ENCODE measurements around the gene C6orf163.

The C6orf163 gene

GRCh38 chr6:87357479-87358196 lies 13.0 kb downstream of the C6orf163 start:
- DNase-seq: no peak

- no peak for DNase-seq
These were observed 20.1 kb downstream of the C6orf163 start for GRCh38 chr6:87364602-87365252.

- no peak for DNase-seq
These were observed 21.6 kb downstream of the C6orf163 start for GRCh38 chr6:87366072-87366827.

GRCh38 chr6:87366899-87367298 lies 22.3 kb downstream of the C6orf163 start:
- DNase-seq: no peak

- DNase-seq: no peak
These were observed 28.8 kb downstream of the C6orf163 start for GRCh38 chr6:87373377-87373776.

- DNase-seq: no peak
These were observed 30.7 kb downstream of the C6orf163 start for GRCh38 chr6:87375315-87375714.

- DNase-seq: no peak
These were observed 32.0 kb downstream of the C6orf163 start for GRCh38 chr6:87376643-87377042.

GRCh38 chr6:87378947-87379346 lies 34.3 kb downstream of the C6orf163 start:
- DNase-seq: no peak

GRCh38 chr6:87382861-87383260 lies 38.2 kb downstream of the C6orf163 start:
- DNase-seq: no peak

- no peak for DNase-seq
These were observed 39.4 kb downstream of the C6orf163 start for GRCh38 chr6:87384038-87384437.

GRCh38 chr6:87384449-87384848 lies 39.8 kb downstream of the C6orf163 start:
- DNase-seq: no peak

- DNase-seq: no peak
These were observed 46.7 kb downstream of the C6orf163 start for GRCh38 chr6:87391334-87391733.

- DNase-seq: peak; percentile 58
These were observed 48.5 kb downstream of the C6orf163 start for GRCh38 chr6:87393026-87393622.

GRCh38 chr6:87395431-87395830 lies 50.8 kb downstream of the C6orf163 start:
- DNase-seq: no peak

GRCh38 chr6:87396595-87397392 lies 52.2 kb downstream of the C6orf163 start:
- no peak for DNase-seq

GRCh38 chr6:87397656-87398055 lies 53.0 kb downstream of the C6orf163 start:
- no peak for DNase-seq

- no peak for DNase-seq
These were observed 57.2 kb downstream of the C6orf163 start for GRCh38 chr6:87401832-87402231.

GRCh38 chr6:87407561-87407900 lies 62.9 kb downstream of the C6orf163 start:
- peak; percentile 46 for DNase-seq

GRCh38 chr6:87407901-87408720 lies 63.5 kb downstream of the C6orf163 start, which contains the start of gene CFAP206:
TSS of gene CFAP206 (plus strand) at chr6:87407972. CDS start at chr6:87409840, 1,868 bp downstream.
- DNase-seq: peak; percentile 71

GRCh38 chr6:87408721-87409155 lies 64.1 kb downstream of the C6orf163 start:
- no peak for DNase-seq
